Measurements from ENCODE around the gene RGS17.
"Not testable (repeated sequence)": the region's sequence is repeated elsewhere in the genome, so short reads cannot be mapped to it uniquely, and the experiment has no call there.

Gene RGS17

DNA sequence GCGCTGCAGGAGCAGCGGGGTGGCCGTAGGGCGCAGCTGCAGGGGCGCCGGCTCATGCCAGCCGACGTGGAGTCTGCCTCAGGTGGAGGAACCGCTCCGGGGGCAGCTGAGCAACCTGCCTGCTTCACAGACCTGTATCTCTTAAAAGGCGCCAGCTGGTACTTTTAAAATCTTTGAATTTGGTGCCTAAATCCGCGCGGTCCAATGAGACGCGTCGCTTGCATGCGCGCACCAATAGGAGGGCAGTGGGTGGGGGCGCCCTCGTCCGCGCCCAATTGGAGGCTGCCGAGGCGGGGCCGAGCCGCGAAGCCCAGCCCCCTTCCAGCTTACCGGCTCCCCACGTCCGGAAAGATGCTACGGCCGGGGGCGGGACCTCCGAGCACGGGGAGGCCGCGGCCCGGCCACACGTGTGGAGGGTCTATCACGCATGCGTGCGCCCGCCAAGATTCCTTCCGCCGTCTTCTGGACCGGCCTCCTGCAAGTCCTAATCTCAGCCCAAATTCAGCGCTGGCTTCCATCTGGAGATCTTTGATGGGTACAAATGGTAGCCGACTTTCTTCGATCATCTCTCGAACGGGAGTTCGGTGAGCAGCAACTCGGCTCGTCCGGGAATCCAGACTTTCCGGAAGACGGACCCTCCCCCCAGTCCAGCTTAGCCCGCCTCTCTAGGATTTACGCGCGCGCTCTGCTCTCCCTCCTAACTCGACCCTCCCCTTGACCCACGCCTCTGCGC, 148.0 kb downstream of the RGS17 start, which contains the start of gene FBXO5:
FBXO5 (minus strand) TSS at position 138 of the 733 bp plus-strand sequence; CDS start at position 56, 82 bp downstream.
- peak; percentile 97 for DNase-seq

DNA sequence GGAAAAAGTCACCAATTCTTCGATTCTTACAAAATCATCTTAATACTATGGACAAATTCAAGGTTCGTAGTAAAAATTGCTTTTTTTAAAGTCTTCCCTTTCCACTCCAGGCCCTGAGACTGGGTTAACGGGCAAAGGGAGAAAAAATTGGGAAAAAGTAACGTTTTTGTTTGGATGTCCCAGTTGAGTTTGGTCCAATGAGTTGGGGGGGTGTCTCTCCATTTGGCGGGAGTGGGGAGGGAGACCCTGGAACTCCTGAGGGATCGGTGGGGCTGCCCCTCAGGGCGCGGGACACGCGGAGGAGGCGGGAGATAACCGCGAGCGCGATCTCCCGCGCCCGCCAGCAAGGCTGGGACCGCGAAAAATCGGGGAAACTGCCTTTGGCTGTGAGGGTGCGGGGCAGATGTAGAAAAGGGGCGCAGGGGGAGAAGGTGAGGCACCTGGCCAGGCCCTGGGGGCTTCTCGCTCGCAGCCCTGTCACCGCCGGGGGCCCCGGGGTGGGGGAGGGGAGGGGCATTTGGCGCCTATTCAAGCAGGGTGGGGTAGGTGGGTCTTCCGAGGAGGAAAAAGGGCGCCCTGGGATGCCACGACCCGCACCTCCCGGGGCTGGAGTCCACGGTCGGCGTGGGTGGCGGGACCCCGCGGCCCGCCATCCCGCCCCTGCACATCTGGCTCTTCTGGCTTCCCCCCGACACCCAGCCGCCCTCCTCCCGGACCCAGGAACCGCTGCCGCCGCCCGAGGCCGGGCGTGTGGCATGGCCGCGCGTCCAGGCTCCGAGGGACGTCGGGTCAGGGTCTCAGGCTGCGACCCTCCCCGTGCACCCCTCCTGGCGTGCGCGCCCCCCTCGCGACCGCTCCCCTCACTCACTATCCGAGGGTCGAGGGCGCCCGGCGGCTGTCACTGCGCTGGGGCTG, 148.8 kb downstream of the RGS17 start:
- no peak for DNase-seq

- no peak for DNase-seq
These were observed 149.9 kb downstream of the RGS17 start for GRCh38 chr6:152981219-152981618.

DNA sequence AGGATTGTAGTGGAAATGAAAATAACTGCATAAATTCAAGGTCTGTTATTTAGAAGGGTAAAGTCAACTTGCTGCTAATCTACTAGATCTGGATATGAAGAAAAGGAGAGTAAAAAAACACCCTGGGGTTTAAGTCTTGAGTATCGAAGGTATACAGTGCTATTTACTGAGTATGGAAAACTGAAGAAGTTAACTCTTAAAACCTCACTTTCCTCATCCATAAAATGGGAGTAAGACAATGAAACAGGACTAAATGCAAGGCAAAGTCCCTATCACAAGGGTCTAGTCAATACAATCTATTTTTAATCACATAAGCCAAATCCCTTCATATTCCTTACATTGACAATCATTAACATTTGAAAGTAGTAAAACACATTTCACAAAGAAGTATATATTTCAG, 150.4 kb downstream of the RGS17 start:
- DNase-seq = no peak

DNA sequence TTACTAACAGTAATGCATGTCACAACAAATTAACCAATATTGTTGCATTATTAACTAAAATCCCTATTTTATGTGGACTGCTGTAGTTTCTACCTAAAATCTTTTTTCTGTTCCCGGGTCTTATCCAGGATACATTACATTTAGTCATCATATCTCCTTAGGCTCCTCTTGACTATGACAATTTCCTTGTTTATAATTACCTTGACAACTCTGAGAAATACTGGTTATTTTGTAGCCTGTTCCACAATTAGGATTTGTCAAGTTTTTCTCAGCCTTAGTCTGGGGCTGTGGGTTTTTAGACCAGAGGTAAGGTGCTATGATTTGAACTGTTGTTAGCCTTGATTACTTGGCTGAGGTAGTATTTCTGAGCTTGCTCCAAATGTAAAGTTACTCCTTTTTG, 152.0 kb downstream of the RGS17 start:
- no peak for DNase-seq

GRCh38 chr6:152978058-152978457, 153.0 kb downstream of the RGS17 start:
- no peak for DNase-seq

- DNase-seq = no peak
These were observed 153.5 kb downstream of the RGS17 start for GRCh38 chr6:152977556-152977955.

- DNase-seq = no peak
These were observed 154.3 kb downstream of the RGS17 start for GRCh38 chr6:152976749-152977148.

DNA sequence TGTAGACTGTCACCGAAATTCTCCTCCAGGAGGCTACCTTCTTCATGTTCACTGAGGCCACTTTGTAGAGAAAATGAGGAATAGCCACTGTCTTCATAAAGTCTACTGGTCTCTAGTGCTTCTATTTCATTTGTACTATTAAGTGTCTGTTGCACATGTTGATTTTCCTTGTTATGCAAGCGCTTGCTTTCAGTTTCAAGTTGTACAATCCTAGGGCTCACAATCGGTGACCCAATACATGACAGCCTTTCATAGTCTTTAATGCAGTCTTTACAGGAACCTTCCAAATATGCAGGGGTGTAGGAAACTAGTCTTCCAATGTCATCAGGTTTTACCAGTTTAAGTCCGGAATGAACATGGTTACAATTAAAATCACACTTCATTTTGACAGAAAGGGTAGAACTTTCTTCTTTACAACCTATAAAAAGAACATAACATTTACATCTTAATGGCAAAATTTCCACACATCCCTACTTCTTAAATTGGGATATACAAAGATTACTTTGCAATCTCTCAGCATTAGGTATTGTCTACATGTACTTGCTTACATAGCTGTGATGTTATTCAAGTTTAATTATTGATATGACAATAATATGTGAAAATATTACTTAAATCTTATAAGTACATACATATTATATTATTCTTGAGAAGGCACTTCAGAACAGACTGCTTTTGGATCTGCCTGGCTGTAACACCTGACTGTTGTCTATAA, 155.7 kb downstream of the RGS17 start:
- no peak for DNase-seq

- DNase-seq = no peak
These were observed 157.2 kb downstream of the RGS17 start for GRCh38 chr6:152973916-152974315.

GRCh38 chr6:152969688-152970418, 161.2 kb downstream of the RGS17 start:
- no peak for DNase-seq

DNA sequence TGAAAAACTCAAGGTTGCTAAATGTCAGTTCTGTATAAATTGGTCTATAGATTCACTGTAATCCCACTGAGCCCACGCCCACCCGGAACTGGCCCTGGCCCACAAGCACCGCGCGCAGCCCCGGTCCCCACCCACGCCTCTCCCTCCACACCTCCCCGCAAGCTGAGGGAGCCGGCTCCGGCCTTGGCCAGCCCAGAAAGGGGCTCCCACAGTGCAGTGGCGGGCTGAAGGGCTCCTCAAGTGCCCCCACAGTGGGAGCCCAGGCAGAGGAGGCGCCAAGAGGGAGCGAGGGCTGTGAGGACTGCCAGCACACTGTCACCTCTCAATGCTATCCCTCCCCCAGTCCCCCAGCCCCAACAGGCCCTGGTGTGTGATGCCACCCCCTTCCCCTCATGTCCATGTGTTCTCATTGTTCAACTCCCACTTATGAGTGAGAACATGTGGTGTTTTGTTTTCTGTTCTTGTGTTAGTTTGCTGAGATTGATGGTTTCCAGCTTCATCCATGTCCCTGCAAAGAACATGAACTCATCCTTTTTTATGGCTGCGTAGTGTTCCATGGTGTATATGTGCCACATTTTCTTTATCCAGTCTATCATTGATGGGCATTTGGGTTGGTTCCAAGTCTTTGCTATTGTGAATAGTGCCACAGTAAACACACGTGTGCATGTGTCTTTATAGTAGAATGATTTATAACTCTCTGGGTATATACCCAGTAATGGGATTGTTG, 164.8 kb downstream of the RGS17 start:
- DNase-seq = not testable (repeated sequence)

GRCh38 chr6:152959333-152959732, 171.7 kb downstream of the RGS17 start:
- DNase-seq = no peak

DNA sequence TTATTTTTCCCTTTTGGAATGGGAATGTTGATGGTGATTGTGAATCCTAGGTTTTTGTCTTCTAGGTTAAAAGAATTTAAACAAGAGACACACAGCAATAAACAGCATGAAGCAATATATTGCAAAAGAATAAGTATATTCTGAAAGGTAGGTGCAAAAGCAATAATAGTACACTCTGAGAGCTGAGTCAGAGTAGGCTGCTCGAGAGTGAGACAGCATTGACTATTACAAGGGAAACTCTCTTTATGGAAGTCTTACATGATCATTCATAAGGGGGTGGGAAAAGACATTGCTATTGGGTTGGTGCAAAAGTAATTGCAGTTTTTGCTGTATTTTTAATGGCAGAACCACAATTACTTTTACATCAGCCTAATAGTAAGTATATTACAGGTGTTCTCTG, 173.3 kb downstream of the RGS17 start:
- DNase-seq = no peak

Data from activated CD8-positive, alpha-beta memory T cell treated with anti-CD3 and anti-CD28 coated beads, Interleukin-2, amount 50 U/mL, for 4 hours (primary cell).